Activated naive CD8-positive, alpha-beta T cell treated with anti-CD3 and anti-CD28 coated beads, Interleukin-2, amount 10 ng/mL, durations not matched to agents 7 days and 5 days (primary cell): ENCODE measurements around the gene SLX9. TPM values are rescaled to one million over a fixed set of nuclear protein-coding genes. Genes with fewer than 3 reads are reported as not detected.

Experiments used
- ATAC-seq: fragments of 150-1000 bp; cut with Tn5 transposase; one replicate; pipeline ENCODE4 v1.10.0; 2021; ENCODE audit warnings: low read depth, moderate library complexity
- POLR2A ChIA-PET: fragments of 350-600 bp; sonication (Branson Sonifier 250); formaldehyde crosslinking; loops from one replicate; lab custom pipeline; 2021; ENCODE audit warnings: antibody characterized with exemption; lab: Charles Lee
- DNase-seq: peaks from one replicate; pipeline ENCODE4 v3.0.0; 2021
- H3K27ac Mint-ChIP-seq: one replicate; pipeline ENCODE4 v1.8.0; 2022; ENCODE audit warnings: mild to moderate bottlenecking, mixed read lengths
- H3K27me3 Mint-ChIP-seq: one replicate; pipeline ENCODE4 v1.8.0; 2022; ENCODE audit warnings: mild to moderate bottlenecking, moderate library complexity, mixed read lengths
- H3K36me3 Mint-ChIP-seq: one replicate; pipeline ENCODE4 v1.8.0; 2021; ENCODE audit warnings: mild to moderate bottlenecking, mixed read lengths
- H3K4me1 Mint-ChIP-seq: one replicate; pipeline ENCODE4 v1.8.0; 2021; ENCODE audit warnings: mixed read lengths
- H3K4me3 Mint-ChIP-seq: one replicate; pipeline ENCODE4 v1.8.0; 2022; ENCODE audit warnings: mild to moderate bottlenecking, moderate library complexity, mixed read lengths
- H3K9me3 Mint-ChIP-seq: one replicate; pipeline ENCODE4 v1.8.0; 2021; ENCODE audit warnings: mixed read lengths
- total RNA-seq, 2 experiments: library from RNA; stranded (reverse); gene quantifications; one replicate each; pipeline ENCODE4 v1.2.3, GENCODE V29; 2021

The SLX9 gene
- total RNA-seq, 2 experiments from 2014 or later: 44.2 to 44.3 TPM

- H3K27me3 Mint-ChIP-seq: no peaks in the 10 kb centered on the region
- no peaks in the 10 kb centered on the region for H3K9me3 Mint-ChIP-seq
- H3K4me1 Mint-ChIP-seq: peaks cover 44% of the 10 kb centered on the region
- H3K4me3 Mint-ChIP-seq: peak overlapping the region; percentile 87
- H3K27ac Mint-ChIP-seq: peak overlapping the region; percentile 84
- no peaks in the 10 kb centered on the region for H3K36me3 Mint-ChIP-seq
- peak; percentile 55 for DNase-seq
- POLR2A ChIA-PET: interaction anchor here (0.9 to 9.1 kb wide), 15 partner anchors 8 to 138 kb away, joined by 3 to 165 read pairs (median 6); partner anchors contain the start of genes ITGB2, SLX9 and UBE2G2
- ATAC-seq: no peak
Observed at GRCh38 chr21:44931501-44932407, 8.1 kb upstream of the SLX9 start.

- ATAC-seq: peak; percentile 60
- no peaks in the 10 kb centered on the region for H3K9me3 Mint-ChIP-seq
- H3K27ac Mint-ChIP-seq: peak overlapping the region; percentile 64
- peaks cover 38% of the 10 kb centered on the region for H3K4me1 Mint-ChIP-seq
- peaks cover 1% of the 10 kb centered on the region for H3K36me3 Mint-ChIP-seq
- peak overlapping the region; percentile 19 for H3K4me3 Mint-ChIP-seq
- peak; percentile 89 for DNase-seq
- POLR2A ChIA-PET: interaction anchor here (0.8 to 9.1 kb wide), 15 partner anchors 7 to 139 kb away, joined by 3 to 165 read pairs (median 6); partner anchors contain the start of genes ITGB2, SLX9 and UBE2G2
- H3K27me3 Mint-ChIP-seq: no peaks in the 10 kb centered on the region
Observed at GRCh38 chr21:44932408-44933181, 7.2 kb upstream of the SLX9 start.

- ATAC-seq (no peak), DNase-seq (no peak)
- Mint-ChIP-seq H3K27ac (no peak overlapping the region), H3K4me1 (peaks cover 33% of the 10 kb centered on the region), H3K4me3 (peak overlapping the region; percentile 19), H3K36me3 (peaks cover 3% of the 10 kb centered on the region), H3K9me3 (no peaks in the 10 kb centered on the region), H3K27me3 (no peaks in the 10 kb centered on the region)
- POLR2A ChIA-PET: interaction anchor here (0.8 to 9.1 kb wide), 4 partner anchors 14 to 52 kb away, joined by 3 to 165 read pairs (median 26); no protein-coding TSS in a partner anchor
Observed at GRCh38 chr21:44933199-44933917, 6.5 kb upstream of the SLX9 start.

GRCh38 chr21:44933918-44934260 lies 5.9 kb upstream of the SLX9 start:
- Mint-ChIP-seq H3K27me3 (no peaks in the 10 kb centered on the region), H3K27ac (no peak overlapping the region), H3K4me3 (no peak overlapping the region), H3K36me3 (peaks cover 3% of the 10 kb centered on the region), H3K9me3 (no peaks in the 10 kb centered on the region), H3K4me1 (peaks cover 30% of the 10 kb centered on the region)
- ATAC-seq (no peak), DNase-seq (no peak)
- POLR2A ChIA-PET: interaction anchor here (0.8 to 4.7 kb wide), 3 partner anchors 15 to 60 kb away, joined by 3 to 27 read pairs (median 25); no protein-coding TSS in a partner anchor

GRCh38 chr21:44934276-44934675 lies 5.6 kb upstream of the SLX9 start:
- ATAC-seq (no peak), DNase-seq (no peak)
- no peaks in the 10 kb centered on the region for H3K9me3 Mint-ChIP-seq
- no peak overlapping the region for H3K4me3 Mint-ChIP-seq
- peaks cover 30% of the 10 kb centered on the region for H3K4me1 Mint-ChIP-seq
- no peak overlapping the region for H3K27ac Mint-ChIP-seq
- H3K36me3 Mint-ChIP-seq: peaks cover 3% of the 10 kb centered on the region
- no peaks in the 10 kb centered on the region for H3K27me3 Mint-ChIP-seq
- POLR2A ChIA-PET: interaction anchor here (0.6 to 4.7 kb wide), 4 partner anchors 15 to 168 kb away, joined by 3 to 27 read pairs (median 14); no protein-coding TSS in a partner anchor

- POLR2A ChIA-PET: interaction anchor here (0.6 to 4.7 kb wide), 4 partner anchors 16 to 167 kb away, joined by 3 to 27 read pairs (median 14); no protein-coding TSS in a partner anchor
- Mint-ChIP-seq H3K27ac (no peak overlapping the region), H3K4me1 (peaks cover 23% of the 10 kb centered on the region), H3K9me3 (no peaks in the 10 kb centered on the region), H3K27me3 (no peaks in the 10 kb centered on the region), H3K4me3 (no peak overlapping the region), H3K36me3 (peaks cover 3% of the 10 kb centered on the region)
- no peak for ATAC-seq
- no peak for DNase-seq
Observed at GRCh38 chr21:44934797-44935532, 4.9 kb upstream of the SLX9 start.

GRCh38 chr21:44935533-44935927 lies 4.3 kb upstream of the SLX9 start:
- POLR2A ChIA-PET: no interaction called here
- no peaks in the 10 kb centered on the region for H3K9me3 Mint-ChIP-seq
- peaks cover 3% of the 10 kb centered on the region for H3K36me3 Mint-ChIP-seq
- no peak overlapping the region for H3K4me3 Mint-ChIP-seq
- DNase-seq: no peak
- peaks cover 20% of the 10 kb centered on the region for H3K4me1 Mint-ChIP-seq
- ATAC-seq: no peak
- H3K27me3 Mint-ChIP-seq: no peaks in the 10 kb centered on the region
- no peak overlapping the region for H3K27ac Mint-ChIP-seq

GRCh38 chr21:44938772-44939531 lies 877 bp upstream of the SLX9 start:
- Mint-ChIP-seq H3K4me1 (peaks cover 36% of the 10 kb centered on the region), H3K9me3 (no peaks in the 10 kb centered on the region), H3K27me3 (no peaks in the 10 kb centered on the region), H3K4me3 (peak overlapping the region; percentile 88), H3K36me3 (peaks cover 6% of the 10 kb centered on the region), H3K27ac (peak overlapping the region; percentile 82)
- ATAC-seq: no peak
- POLR2A ChIA-PET: interaction anchor here (0.9 to 1.5 kb wide), 4 partner anchors 8 to 188 kb away, joined by 3 to 6 read pairs (median 3); no protein-coding TSS in a partner anchor
- DNase-seq: no peak

- no peaks in the 10 kb centered on the region for H3K27me3 Mint-ChIP-seq
- peak overlapping the region; percentile 82 for H3K27ac Mint-ChIP-seq
- POLR2A ChIA-PET: interaction anchor here (0.7 to 1.5 kb wide), 8 partner anchors 9 to 638 kb away, joined by 3 to 6 read pairs (median 4); no protein-coding TSS in a partner anchor
- DNase-seq (no peak), ATAC-seq (peak; percentile 43)
- no peaks in the 10 kb centered on the region for H3K9me3 Mint-ChIP-seq
- peaks cover 11% of the 10 kb centered on the region for H3K36me3 Mint-ChIP-seq
- peak overlapping the region; percentile 88 for H3K4me3 Mint-ChIP-seq
- peaks cover 36% of the 10 kb centered on the region for H3K4me1 Mint-ChIP-seq
Observed at GRCh38 chr21:44940116-44940631, 345 bp downstream of the SLX9 start.

GRCh38 chr21:44941567-44941966 lies 1.7 kb downstream of the SLX9 start:
- peaks cover 38% of the 10 kb centered on the region for H3K4me1 Mint-ChIP-seq
- no peaks in the 10 kb centered on the region for H3K9me3 Mint-ChIP-seq
- H3K36me3 Mint-ChIP-seq: peaks cover 13% of the 10 kb centered on the region
- ATAC-seq: no peak
- peak overlapping the region; percentile 82 for H3K4me3 Mint-ChIP-seq
- peak overlapping the region; percentile 52 for H3K27ac Mint-ChIP-seq
- no peak for DNase-seq
- POLR2A ChIA-PET: interaction anchor here (0.6 to 0.9 kb wide), 2 partner anchors 14 to 183 kb away, joined by 3 to 7 read pairs; no protein-coding TSS in a partner anchor
- H3K27me3 Mint-ChIP-seq: no peaks in the 10 kb centered on the region

- DNase-seq (no peak), ATAC-seq (no peak)
- Mint-ChIP-seq H3K9me3 (no peaks in the 10 kb centered on the region), H3K27me3 (no peaks in the 10 kb centered on the region), H3K27ac (peak overlapping the region; percentile 81), H3K4me1 (peaks cover 39% of the 10 kb centered on the region), H3K4me3 (peak overlapping the region; percentile 63), H3K36me3 (peaks cover 13% of the 10 kb centered on the region)
- POLR2A ChIA-PET: no interaction called here
Observed at GRCh38 chr21:44942566-44942965, 2.7 kb downstream of the SLX9 start.
